ENCODE data around the gene HNF4A.
"Not testable (repeated sequence)": the region's sequence is repeated elsewhere in the genome, so short reads cannot be mapped to it uniquely, and the experiment has no call there.

DNA sequence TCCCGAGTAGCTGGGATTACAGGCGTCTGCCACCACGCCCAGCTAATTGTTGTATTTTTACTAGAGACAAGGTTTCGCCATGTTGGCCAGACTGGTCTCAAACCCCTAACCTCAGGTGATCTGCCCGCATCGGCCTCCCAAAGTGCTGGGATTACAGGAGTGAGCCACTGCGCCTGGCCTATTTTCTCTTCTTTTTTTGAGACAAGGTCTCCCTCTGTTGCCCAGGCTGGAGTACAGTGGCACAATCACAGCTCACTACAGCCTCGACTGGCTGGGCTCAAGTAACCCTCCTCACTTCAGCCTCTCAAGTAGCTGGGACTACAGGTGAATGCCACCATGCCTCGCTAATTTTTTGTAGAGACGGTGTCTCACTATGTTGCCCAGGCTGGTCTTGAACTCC, 9.6 kb upstream of the HNF4A start:
- TF ChIP-seq, protein P1, sequence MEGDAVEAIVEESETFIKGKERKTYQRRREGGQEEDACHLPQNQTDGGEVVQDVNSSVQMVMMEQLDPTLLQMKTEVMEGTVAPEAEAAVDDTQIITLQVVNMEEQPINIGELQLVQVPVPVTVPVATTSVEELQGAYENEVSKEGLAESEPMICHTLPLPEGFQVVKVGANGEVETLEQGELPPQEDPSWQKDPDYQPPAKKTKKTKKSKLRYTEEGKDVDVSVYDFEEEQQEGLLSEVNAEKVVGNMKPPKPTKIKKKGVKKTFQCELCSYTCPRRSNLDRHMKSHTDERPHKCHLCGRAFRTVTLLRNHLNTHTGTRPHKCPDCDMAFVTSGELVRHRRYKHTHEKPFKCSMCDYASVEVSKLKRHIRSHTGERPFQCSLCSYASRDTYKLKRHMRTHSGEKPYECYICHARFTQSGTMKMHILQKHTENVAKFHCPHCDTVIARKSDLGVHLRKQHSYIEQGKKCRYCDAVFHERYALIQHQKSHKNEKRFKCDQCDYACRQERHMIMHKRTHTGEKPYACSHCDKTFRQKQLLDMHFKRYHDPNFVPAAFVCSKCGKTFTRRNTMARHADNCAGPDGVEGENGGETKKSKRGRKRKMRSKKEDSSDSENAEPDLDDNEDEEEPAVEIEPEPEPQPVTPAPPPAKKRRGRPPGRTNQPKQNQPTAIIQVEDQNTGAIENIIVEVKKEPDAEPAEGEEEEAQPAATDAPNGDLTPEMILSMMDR (IDR thresholded peaks at IDR 0.05; ENCODE audit: low read depth, low read length), result not testable (repeated sequence)
- TF ChIP-seq POLR2A (IDR thresholded peaks at IDR 0.05; ENCODE audit: extremely low read depth, insufficient read length), result not testable (repeated sequence)
- TF ChIP-seq, protein P2, sequence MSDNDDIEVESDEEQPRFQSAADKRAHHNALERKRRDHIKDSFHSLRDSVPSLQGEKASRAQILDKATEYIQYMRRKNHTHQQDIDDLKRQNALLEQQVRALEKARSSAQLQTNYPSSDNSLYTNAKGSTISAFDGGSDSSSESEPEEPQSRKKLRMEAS (IDR thresholded peaks at IDR 0.05; ENCODE audit: low read depth, low read length), result not testable (repeated sequence)

All from NB4 (cell line).